Sigmoid colon (tissue), 4 donors: Measurements from ENCODE around the gene FOXP1.

Experiments used
- CTCF ChIP-seq, 4 experiments: fragments of 450-650 bp in 3 of 4; fragments of 200-600 bp in 1 of 4; IDR thresholded peaks; one replicate each; pipeline ENCODE4 v1.5.1; 2016 to 2019; ENCODE audit warnings: antibody characterized with exemption in 4 of 4, mild to moderate bottlenecking in 3 of 4, moderate library complexity in 2 of 4
- EP300 ChIP-seq, 4 donors: sonication (generic); formaldehyde crosslinking; IDR thresholded peaks; one replicate each; pipeline ENCODE4 v1.6.1; 2017; ENCODE audit warnings: antibody characterized with exemption in 4 of 4
- POLR2A ChIP-seq, 2 donors: fragments of 450-650 bp; IDR thresholded peaks; one replicate each; pipeline ENCODE4 v1.6.1; 2016; ENCODE audit warnings: antibody characterized with exemption in 2 of 2, mild to moderate bottlenecking in 2 of 2, moderate library complexity in 2 of 2
- POLR2AphosphoS5 ChIP-seq, 4 donors: sonication (generic); formaldehyde crosslinking; IDR thresholded peaks; one replicate each; pipeline ENCODE4 v1.6.1; 2017; ENCODE audit warnings: antibody characterized with exemption in 4 of 4

GRCh38 chr3:71066849-71067261 is 516.7 kb downstream of the FOXP1 start:
- TF ChIP-seq EP300 (IDR thresholded peaks at IDR 0.05) (no peak), CTCF (IDR thresholded peaks at IDR 0.05) (no peak), POLR2A (IDR thresholded peaks at IDR 0.05) (no peak), POLR2AphosphoS5 (IDR thresholded peaks at IDR 0.05) (peak in 3 of 4 donors; percentile 44 to 65 (median 52))
